OCI-LY7 (cell line): Measurements from ENCODE around the gene LDLRAD1.

Source experiments
- EZH2phosphoT487 ChIP-seq: fragments of 200-600 bp; sonication (generic); IDR thresholded peaks from 2 replicates; pipeline ENCODE4 v1.6.1; 2018; ENCODE audit warnings: low read depth, borderline replicate concordance, mild to moderate bottlenecking, mixed run types, antibody characterized with exemption, low read length, moderate library complexity, mixed read lengths
- TF ChIP-seq, protein P1 (sequence below): fragments of 200-600 bp; sonication (generic); conservative IDR thresholded peaks from 2 replicates; pipeline ENCODE4 v1.5.1; 2014; ENCODE audit warnings: mild to moderate bottlenecking, antibody characterized with exemption, low read length, moderate library complexity, mixed read lengths

DNA sequence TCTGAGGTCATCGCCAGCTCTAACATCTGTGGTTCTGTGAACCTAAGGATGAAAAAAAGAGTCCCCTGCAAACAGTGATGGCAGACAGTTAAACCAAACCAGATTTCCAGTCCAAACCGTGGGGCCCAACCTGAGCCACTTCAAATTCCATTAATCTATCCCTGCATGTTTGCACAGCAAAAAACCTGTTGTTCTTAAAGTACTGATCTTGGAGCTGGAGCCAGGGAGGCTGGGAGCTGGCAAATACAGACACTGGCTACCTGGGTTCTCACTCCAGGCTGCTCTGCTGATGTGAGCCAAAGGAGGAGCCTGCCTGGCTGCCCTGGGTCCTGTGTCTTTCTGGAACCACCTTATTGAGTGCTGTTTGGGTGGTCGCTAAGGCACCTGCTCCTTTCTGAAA is 16.4 kb downstream of the LDLRAD1 start:
- TF ChIP-seq, protein P1, sequence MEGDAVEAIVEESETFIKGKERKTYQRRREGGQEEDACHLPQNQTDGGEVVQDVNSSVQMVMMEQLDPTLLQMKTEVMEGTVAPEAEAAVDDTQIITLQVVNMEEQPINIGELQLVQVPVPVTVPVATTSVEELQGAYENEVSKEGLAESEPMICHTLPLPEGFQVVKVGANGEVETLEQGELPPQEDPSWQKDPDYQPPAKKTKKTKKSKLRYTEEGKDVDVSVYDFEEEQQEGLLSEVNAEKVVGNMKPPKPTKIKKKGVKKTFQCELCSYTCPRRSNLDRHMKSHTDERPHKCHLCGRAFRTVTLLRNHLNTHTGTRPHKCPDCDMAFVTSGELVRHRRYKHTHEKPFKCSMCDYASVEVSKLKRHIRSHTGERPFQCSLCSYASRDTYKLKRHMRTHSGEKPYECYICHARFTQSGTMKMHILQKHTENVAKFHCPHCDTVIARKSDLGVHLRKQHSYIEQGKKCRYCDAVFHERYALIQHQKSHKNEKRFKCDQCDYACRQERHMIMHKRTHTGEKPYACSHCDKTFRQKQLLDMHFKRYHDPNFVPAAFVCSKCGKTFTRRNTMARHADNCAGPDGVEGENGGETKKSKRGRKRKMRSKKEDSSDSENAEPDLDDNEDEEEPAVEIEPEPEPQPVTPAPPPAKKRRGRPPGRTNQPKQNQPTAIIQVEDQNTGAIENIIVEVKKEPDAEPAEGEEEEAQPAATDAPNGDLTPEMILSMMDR, result no peak
- TF ChIP-seq EZH2phosphoT487, result no peak
